Dorsolateral prefrontal cortex (tissue), 118 donors: Measurements from ENCODE around the gene AMPD2. TPM values are rescaled to one million over a fixed set of nuclear protein-coding genes. Genes with fewer than 3 reads are reported as not detected.

Experiments
- total RNA-seq, 120 experiments: library from RNA; stranded (reverse); gene quantifications; one replicate each; pipeline versions ENCODE4 v1.2.3 to v1.2.4, GENCODE V29; 2022

AMPD2 gene
- total RNA-seq, 120 experiments from 2014 or later = 65.7 to 181 (median 115) TPM

Other genes starting within 250 kb of the AMPD2 start
- 100 to 1,000 TPM; 214 to 579 (median 329) TPM for gene SORT1, start 221.9 kb upstream of the AMPD2 start, total RNA-seq
- gene PSMA5, start 193.4 kb upstream of the AMPD2 start, total RNA-seq = 10 to 100 TPM; 25.5 to 74.2 (median 56.7) TPM
- 1 to 10 TPM in 90 of 120 experiments, under 1 TPM in 30; 0.36 to 6.8 (median 1.4) TPM for gene SYPL2, start 153.3 kb upstream of the AMPD2 start, total RNA-seq
- 10 to 100 TPM in 105 of 120 experiments, 1 to 10 TPM in 15; 6.6 to 31.7 (median 13.9) TPM for gene ATXN7L2, start 135.9 kb upstream of the AMPD2 start, total RNA-seq
- 10 to 100 TPM in 117 of 120 experiments, 1 to 10 TPM in 3; 9.4 to 21.7 (median 14.9) TPM for gene CYB561D1, start 125.7 kb upstream of the AMPD2 start, total RNA-seq
- gene AMIGO1, start 110.1 kb upstream of the AMPD2 start, total RNA-seq = 10 to 100 TPM; 18.0 to 60.3 (median 44.1) TPM
- 10 to 100 TPM in 119 of 120 experiments, 1 to 10 TPM in 1; 8.5 to 48.4 (median 29.2) TPM for gene GPR61, start 80.0 kb upstream of the AMPD2 start, total RNA-seq
- 1 to 10 TPM; 3.6 to 7.2 (median 5.2) TPM for gene GNAI3, start 71.2 kb upstream of the AMPD2 start, total RNA-seq
- gene GNAT2, start 221 bp upstream of the AMPD2 start, total RNA-seq = 1 to 10 TPM in 3 of 120 experiments, under 1 TPM in 12, not detected in 105; 0.29 to 1.9 (median 0.50) TPM
- gene GSTM4, start 36.3 kb downstream of the AMPD2 start, total RNA-seq = 10 to 100 TPM; 22.6 to 66.7 (median 45.4) TPM
- gene GSTM2, start 48.2 kb downstream of the AMPD2 start, total RNA-seq = 100 to 1,000 TPM in 9 of 120 experiments, 10 to 100 TPM in 111; 32.2 to 150 (median 73.7) TPM
- 100 to 1,000 TPM in 3 of 120 experiments, 10 to 100 TPM in 50, 1 to 10 TPM in 2, under 1 TPM in 6, not detected in 59; 0.52 to 114 (median 44.1) TPM for gene GSTM1, start 68.0 kb downstream of the AMPD2 start, total RNA-seq
- gene GSTM5, start 92.4 kb downstream of the AMPD2 start, total RNA-seq = 100 to 1,000 TPM in 1 of 120 experiments, 10 to 100 TPM in 97, 1 to 10 TPM in 22; 1.8 to 148 (median 23.0) TPM
- gene GSTM3, start 121.2 kb downstream of the AMPD2 start, total RNA-seq = 100 to 1,000 TPM in 35 of 120 experiments, 10 to 100 TPM in 85; 34.5 to 187 (median 81.8) TPM
- 1 to 10 TPM in 1 of 120 experiments, under 1 TPM in 1, not detected in 118; 0.81 to 1.3 TPM for gene EPS8L3, start 144.1 kb downstream of the AMPD2 start, total RNA-seq